ENCODE results near the gene ALKBH3.

The ALKBH3 gene

GRCh38 chr11:43866969-43867368 lies 13.7 kb upstream of the ALKBH3 start:
- TF ChIP-seq EZH2 (IDR thresholded peaks at IDR 0.05; ENCODE audit: borderline replicate concordance, low read depth, low read length, severe bottlenecking) (no peak), CTCF (IDR thresholded peaks at IDR 0.05; ENCODE audit: borderline replicate concordance, extremely low read depth, low read length, poor library complexity, severe bottlenecking) (no peak)
- H3K27ac ChIP-seq (ENCODE audit: low read length) = no peak overlapping the region
- H2AFZ ChIP-seq (ENCODE audit: low read depth, low read length) = no peak overlapping the region
- H3K4me3 ChIP-seq (ENCODE audit: low read depth in 1 of 2, low read length in 2 of 2) = no peak overlapping the region
- DNase-seq (no peak), ATAC-seq (ENCODE audit: insufficient read depth, low read depth) (no peak)
- H3K4me1 ChIP-seq (ENCODE audit: insufficient read depth, low read length) = peaks cover 21% of the 10 kb centered on the region
- no peak overlapping the region for H3K4me2 ChIP-seq (ENCODE audit: insufficient read depth, low read length)
- H3K9me3 ChIP-seq (ENCODE audit: insufficient read depth, low read length, severe bottlenecking) = no peaks in the 10 kb centered on the region
- H3K9ac ChIP-seq (ENCODE audit: low read depth, low read length) = no peak overlapping the region
- H3K79me2 ChIP-seq (ENCODE audit: insufficient read depth, low read length) = no peaks in the 10 kb centered on the region
- no peaks in the 10 kb centered on the region for H4K20me1 ChIP-seq (ENCODE audit: insufficient read depth, low read length)
- H3K36me3 ChIP-seq (ENCODE audit: insufficient read depth, low read length) = no peaks in the 10 kb centered on the region
- no peaks in the 10 kb centered on the region for H3K27me3 ChIP-seq (ENCODE audit: insufficient read depth, low read length, poor library complexity)

- no peaks in the 10 kb centered on the region for H3K79me2 ChIP-seq (ENCODE audit: insufficient read depth, low read length)
- peak overlapping the region; percentile 59 for H2AFZ ChIP-seq (ENCODE audit: low read depth, low read length)
- DNase-seq (peak; percentile 59), ATAC-seq (ENCODE audit: insufficient read depth, low read depth) (peak; percentile 98)
- H3K4me2 ChIP-seq (ENCODE audit: insufficient read depth, low read length) = peak overlapping the region; percentile 56
- no peaks in the 10 kb centered on the region for H3K27me3 ChIP-seq (ENCODE audit: insufficient read depth, low read length, poor library complexity)
- no peaks in the 10 kb centered on the region for H3K9me3 ChIP-seq (ENCODE audit: insufficient read depth, low read length, severe bottlenecking)
- H3K4me3 ChIP-seq (ENCODE audit: low read depth in 1 of 2, low read length in 2 of 2) = peak overlapping the region in 1 of 2 experiments; percentile 34; a peak in 2 of 4 replicates
- H3K4me1 ChIP-seq (ENCODE audit: insufficient read depth, low read length) = peaks cover 21% of the 10 kb centered on the region
- no peak for TF ChIP-seq CTCF (IDR thresholded peaks at IDR 0.05; ENCODE audit: borderline replicate concordance, extremely low read depth, low read length, poor library complexity, severe bottlenecking)
- TF ChIP-seq EZH2 (IDR thresholded peaks at IDR 0.05; ENCODE audit: borderline replicate concordance, low read depth, low read length, severe bottlenecking) = no peak
- H3K27ac ChIP-seq (ENCODE audit: low read length) = peak overlapping the region; percentile 73
- no peaks in the 10 kb centered on the region for H3K36me3 ChIP-seq (ENCODE audit: insufficient read depth, low read length)
- no peaks in the 10 kb centered on the region for H4K20me1 ChIP-seq (ENCODE audit: insufficient read depth, low read length)
- peak overlapping the region; percentile 25; the same call in 1 of the 2 replicates for H3K9ac ChIP-seq (ENCODE audit: low read depth, low read length)
These were observed 11.6 kb upstream of the ALKBH3 start for GRCh38 chr11:43868852-43869567.

GRCh38 chr11:43871051-43871450 lies 9.6 kb upstream of the ALKBH3 start:
- Histone ChIP-seq H3K4me3 (ENCODE audit: low read depth in 1 of 2, low read length in 2 of 2) (no peak overlapping the region), H3K9ac (ENCODE audit: low read depth, low read length) (no peak overlapping the region), H3K27ac (ENCODE audit: low read length) (no peak overlapping the region), H3K9me3 (ENCODE audit: insufficient read depth, low read length, severe bottlenecking) (no peaks in the 10 kb centered on the region), H3K79me2 (ENCODE audit: insufficient read depth, low read length) (no peaks in the 10 kb centered on the region), H4K20me1 (ENCODE audit: insufficient read depth, low read length) (no peaks in the 10 kb centered on the region), H3K27me3 (ENCODE audit: insufficient read depth, low read length, poor library complexity) (no peaks in the 10 kb centered on the region), H3K4me2 (ENCODE audit: insufficient read depth, low read length) (no peak overlapping the region), H3K36me3 (ENCODE audit: insufficient read depth, low read length) (no peaks in the 10 kb centered on the region), H3K4me1 (ENCODE audit: insufficient read depth, low read length) (peaks cover 21% of the 10 kb centered on the region), H2AFZ (ENCODE audit: low read depth, low read length) (no peak overlapping the region)
- no peak for ATAC-seq (ENCODE audit: insufficient read depth, low read depth)
- no peak for DNase-seq
- TF ChIP-seq CTCF (IDR thresholded peaks at IDR 0.05; ENCODE audit: borderline replicate concordance, extremely low read depth, low read length, poor library complexity, severe bottlenecking) = no peak
- no peak for TF ChIP-seq EZH2 (IDR thresholded peaks at IDR 0.05; ENCODE audit: borderline replicate concordance, low read depth, low read length, severe bottlenecking)

Data from DND-41 (cell line).